Epithelial cell of prostate (primary cell): ENCODE results near the gene FXYD4.
"Not testable (repeated sequence)": the region's sequence is repeated elsewhere in the genome, so short reads cannot be mapped to it uniquely, and the experiment has no call there.

Experiments used
- DNase-seq: peaks from one replicate; pipeline ENCODE4 v3.0.0-alpha.2; 2011; ENCODE audit warnings: low read depth, low spot score
- H3K27ac ChIP-seq: fragments of 450-650 bp; 2 replicates; pipeline ENCODE4 v1.5.1; 2017; ENCODE audit warnings: mild to moderate bottlenecking

FXYD4 gene

GRCh38 chr10:43373461-43373860 is 2.0 kb downstream of the FXYD4 start:
- DNase-seq, result no peak
- no peak overlapping the region for H3K27ac ChIP-seq

DNA sequence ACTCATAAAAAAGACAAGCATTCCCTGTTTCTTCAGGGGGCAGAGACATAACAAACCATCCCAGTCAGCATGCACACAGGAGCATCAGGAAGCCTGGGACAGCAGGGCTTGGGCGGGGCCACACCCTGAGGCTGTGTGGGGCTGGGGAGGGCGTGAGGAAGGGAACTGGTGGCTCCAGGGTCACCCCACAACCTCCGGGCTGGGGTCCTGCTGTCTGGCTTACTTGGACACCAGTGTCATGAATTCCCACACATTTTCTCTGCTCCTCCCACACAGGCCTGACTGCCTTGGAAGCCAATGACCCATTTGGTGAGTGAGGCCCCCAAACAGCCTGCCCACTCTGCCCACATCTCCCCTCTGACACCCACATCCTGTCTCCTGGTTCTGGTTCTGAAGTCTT is 2.8 kb downstream of the FXYD4 start:
- no peak for DNase-seq

GRCh38 chr10:43375401-43376020 is 4.1 kb downstream of the FXYD4 start:
- no peak for DNase-seq
- no peak overlapping the region for H3K27ac ChIP-seq

More for the DNA sequence above, 2.8 kb downstream of the FXYD4 start:
- no peak overlapping the region for H3K27ac ChIP-seq

DNA sequence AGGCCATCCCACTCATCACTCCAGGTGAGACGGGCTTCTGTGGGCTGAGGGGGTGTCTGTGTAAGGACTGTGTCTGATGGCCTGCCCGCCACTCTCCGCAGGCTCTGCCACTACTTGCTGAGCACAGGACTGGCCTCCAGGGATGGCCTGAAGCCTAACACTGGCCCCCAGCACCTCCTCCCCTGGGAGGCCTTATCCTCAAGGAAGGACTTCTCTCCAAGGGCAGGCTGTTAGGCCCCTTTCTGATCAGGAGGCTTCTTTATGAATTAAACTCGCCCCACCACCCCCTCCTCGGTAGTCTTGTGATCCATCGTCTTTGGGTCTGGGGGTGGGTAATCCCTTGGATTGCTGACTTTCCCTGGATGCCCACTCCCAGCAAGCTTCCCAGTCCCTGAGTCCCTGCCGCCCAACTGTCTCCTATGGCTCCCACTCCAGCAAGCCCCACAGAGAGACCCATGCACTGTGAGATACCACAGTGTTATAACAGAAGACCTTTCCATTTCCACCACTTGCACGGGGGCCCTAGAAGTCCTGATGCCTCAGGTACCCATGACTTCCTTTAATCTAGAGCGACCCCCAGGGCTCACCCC is 4.7 kb downstream of the FXYD4 start:
- no peak for DNase-seq
- H3K27ac ChIP-seq, result no peak overlapping the region

DNA sequence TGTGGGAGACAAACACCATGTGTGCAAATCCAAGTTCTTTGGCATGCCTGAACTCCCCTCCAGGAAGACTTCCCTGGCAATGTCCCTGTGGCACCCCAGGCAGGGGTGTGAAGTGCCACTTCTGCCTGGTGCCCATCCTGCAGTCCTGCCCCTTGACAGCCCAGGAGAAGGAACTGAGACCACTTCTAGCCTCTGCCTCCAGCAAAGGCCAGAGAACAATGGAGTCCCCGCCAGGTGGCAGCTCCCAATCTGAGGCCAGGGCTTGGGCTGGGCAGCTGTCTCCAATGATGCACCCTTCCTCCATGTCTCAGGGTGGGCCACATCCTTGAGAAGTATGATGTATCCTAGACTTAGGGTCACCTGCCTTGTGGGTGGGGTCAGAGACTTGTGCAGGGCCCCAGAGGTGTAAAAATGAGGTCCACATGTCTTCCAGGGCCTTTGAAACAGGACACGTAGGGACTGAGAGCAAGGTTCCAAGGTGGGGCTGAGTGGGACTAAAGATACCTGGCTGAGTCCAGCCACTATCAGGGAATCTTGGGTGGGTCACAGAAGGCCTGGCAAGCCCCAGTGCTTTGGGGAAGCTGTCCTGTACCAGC is 5.5 kb downstream of the FXYD4 start:
- no peak for DNase-seq
- no peak overlapping the region for H3K27ac ChIP-seq

DNA sequence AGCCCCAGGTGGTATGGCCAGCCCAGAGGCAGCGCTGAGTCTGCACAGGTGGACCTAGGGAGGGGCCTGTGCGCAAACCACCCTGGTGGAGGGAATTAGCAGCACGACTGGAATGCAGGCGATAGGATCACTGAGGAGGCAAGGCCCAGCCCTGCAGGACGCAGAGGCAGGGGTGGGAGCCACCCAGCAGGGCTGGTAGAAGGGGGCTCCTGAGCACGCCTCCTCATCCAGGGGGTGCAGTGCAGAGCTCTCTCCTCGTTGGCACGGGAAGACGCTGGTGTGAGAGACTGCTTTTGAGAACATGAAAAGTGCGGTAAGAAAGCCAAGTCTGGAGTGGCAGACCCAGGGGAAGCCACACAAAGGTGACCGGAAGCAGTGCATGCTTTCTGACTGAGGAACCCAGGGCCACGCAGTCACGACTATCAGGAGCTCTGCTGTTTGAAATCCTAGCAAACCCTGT is 6.0 kb downstream of the FXYD4 start:
- DNase-seq, result no peak

GRCh38 chr10:43380610-43381222 is 9.3 kb downstream of the FXYD4 start:
- peak overlapping the region; percentile 55 for H3K27ac ChIP-seq
- DNase-seq, result no peak

More for the DNA sequence above, 6.0 kb downstream of the FXYD4 start:
- H3K27ac ChIP-seq, result no peak overlapping the region

DNA sequence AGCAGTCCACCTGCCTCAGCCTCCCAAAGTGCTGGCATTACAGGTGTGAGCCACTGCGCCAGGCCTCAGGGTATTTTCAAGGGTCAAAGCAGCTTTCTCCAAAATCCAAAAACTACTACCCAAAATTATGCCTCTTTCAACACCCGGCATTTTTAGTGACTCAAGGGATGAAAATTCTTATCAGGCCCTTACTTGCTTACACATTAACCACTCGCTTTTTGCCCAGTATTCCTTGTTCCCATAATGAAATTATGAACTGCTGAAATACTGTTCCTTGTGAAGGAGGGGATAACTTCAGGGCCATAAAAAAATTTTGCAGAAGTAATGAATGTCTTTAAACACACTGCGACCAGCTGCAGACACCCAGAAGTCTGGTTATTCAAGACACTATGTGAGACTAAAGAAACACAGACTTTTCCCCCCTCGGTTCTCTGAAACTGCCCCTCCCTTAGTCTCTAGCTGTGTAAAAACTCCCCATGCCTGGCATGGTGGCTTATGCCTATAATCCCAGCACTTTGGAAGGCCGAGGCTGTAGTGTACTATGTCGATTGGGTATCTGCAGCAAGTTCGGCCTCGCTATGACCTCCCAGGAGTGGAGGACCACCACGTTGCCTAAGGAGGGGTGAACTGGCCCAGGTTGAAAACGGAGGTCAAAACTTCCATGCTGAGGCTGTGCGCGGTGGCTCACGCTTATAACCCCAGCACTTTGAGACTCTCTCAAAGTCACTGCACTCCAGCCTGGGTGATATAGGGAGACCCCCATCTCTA is 12.0 kb downstream of the FXYD4 start:
- H3K27ac ChIP-seq, result peak overlapping the region; percentile 51
- DNase-seq, result no peak

GRCh38 chr10:43384252-43385221 is 13.1 kb downstream of the FXYD4 start:
- H3K27ac ChIP-seq, result peak overlapping the region; percentile 51
- DNase-seq, result no peak

DNA sequence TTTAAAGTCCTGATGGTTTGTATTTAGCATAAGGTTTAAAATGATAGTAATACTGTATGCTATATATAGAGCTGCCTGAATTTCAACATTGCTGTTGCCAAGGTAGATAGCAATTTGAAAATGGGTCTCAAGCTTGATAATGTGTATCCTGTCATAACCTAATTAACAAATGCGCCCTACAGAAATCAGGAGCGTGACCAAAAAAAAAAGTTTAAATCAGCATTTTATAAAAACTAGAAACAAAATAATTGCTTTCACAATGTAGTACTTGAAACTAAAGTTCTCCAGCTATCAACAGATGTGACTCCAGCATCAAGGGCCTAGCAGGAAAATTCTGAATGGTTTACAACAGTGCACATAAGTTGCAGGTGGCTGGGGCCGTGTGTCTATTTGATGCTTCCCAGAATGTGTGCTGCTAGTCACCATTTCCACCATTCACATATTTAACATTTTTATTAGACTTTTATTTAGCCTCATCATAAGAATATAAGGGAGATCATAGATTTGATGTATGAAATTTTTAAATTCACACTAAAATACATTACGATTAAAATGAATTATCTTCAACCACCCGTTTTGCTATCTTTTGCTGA is 14.1 kb downstream of the FXYD4 start:
- no peak for DNase-seq
- no peak overlapping the region for H3K27ac ChIP-seq

DNA sequence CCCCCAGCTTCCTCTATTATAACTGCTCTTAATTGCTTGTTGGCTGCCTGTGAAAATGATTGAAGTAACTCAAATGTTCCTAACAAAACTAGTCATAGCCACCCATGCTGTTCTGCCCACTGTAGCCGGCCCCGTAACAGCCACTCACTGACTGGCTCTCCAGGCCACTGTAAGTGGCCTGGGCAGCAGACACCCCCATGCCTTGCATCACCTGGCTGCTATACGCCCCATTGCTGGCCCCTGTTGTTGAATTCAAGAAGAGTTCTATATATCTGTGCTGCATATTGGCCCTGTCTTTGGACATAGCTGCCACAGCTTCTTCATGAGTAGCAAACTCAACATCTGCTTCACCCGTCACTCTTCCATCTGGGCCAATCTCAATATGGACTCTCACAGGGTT is 15.1 kb downstream of the FXYD4 start:
- no peak for DNase-seq
- H3K27ac ChIP-seq, result no peak overlapping the region

GRCh38 chr10:43386981-43387677 is 15.7 kb downstream of the FXYD4 start:
- H3K27ac ChIP-seq, result no peak overlapping the region
- no peak for DNase-seq

GRCh38 chr10:43387678-43388032 is 16.2 kb downstream of the FXYD4 start:
- no peak overlapping the region for H3K27ac ChIP-seq
- no peak for DNase-seq

DNA sequence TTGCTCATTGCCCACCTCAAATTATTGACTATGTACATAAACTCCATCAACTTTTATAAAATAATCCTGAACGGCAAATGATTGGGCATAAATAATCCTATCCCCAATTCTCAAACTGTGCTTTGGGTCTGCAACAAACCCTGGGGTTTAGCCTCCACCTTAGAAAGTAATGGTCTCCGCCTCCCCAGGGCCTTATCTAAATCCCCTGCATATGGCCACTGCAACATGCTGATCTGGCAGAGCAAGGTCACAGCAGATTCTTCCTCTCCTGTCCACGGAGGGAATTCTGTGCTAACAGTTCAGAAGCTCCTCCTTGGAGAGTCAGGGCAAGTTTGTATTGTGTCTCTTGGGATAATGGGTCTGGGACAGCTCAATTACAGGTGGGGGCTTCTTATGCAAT is 18.4 kb downstream of the FXYD4 start:
- no peak for DNase-seq
- no peak overlapping the region for H3K27ac ChIP-seq

GRCh38 chr10:43390333-43390732 is 18.9 kb downstream of the FXYD4 start:
- no peak overlapping the region for H3K27ac ChIP-seq
- no peak for DNase-seq

DNA sequence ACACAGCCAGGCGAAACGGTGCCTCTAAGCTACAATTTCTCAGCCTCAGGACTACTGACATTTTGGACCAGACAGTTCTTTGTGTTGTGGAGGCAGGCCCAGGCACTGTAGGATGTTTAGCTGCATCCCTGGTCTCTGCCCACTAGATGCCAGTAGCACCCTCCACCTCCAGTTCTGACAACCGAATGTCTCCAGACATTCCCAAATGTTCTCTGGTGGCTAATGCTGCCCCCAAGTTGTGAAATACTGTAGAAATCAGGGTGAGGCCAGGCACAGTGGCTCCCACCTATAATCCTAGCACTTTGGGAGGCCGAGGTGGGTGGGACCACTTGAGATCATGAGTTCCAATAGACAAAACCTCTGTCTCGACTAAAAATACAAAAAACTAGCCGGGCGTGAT is 19.3 kb downstream of the FXYD4 start:
- no peak overlapping the region for H3K27ac ChIP-seq
- DNase-seq, result no peak

DNA sequence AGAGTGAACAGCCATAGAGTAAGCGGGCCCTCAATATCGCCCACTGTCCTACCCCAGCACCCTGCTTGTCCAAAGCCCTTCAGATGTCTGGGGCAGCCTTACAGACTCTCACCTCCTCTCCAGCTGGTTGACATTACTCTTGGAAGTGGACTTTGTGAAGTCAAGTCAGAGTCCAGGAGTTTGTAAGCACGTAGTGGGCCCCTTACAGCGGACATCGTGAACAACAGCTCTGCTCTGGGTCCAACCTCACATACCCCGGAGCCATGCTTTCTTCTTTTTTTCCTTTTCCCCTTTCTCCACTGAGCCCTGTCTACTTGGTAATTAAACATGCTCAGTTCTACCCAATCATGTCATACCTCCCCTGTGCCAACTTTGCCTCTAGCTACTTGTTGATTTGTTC is 20.1 kb downstream of the FXYD4 start:
- H3K27ac ChIP-seq, result no peak overlapping the region
- no peak for DNase-seq

- DNase-seq, result no peak
- H3K27ac ChIP-seq, result no peak overlapping the region
Observed at GRCh38 chr10:43392748-43393147, 21.3 kb downstream of the FXYD4 start.

GRCh38 chr10:43393186-43393585 is 21.8 kb downstream of the FXYD4 start:
- not testable (repeated sequence) for DNase-seq, H3K27ac ChIP-seq
